ENCODE data around the gene PDE6D.
A peak's percentile ranks its signal among the peaks of the same experiment; 100 is the strongest.
"Not testable (repeated sequence)": the region's sequence is repeated elsewhere in the genome, so short reads cannot be mapped to it uniquely, and the experiment has no call there.

PDE6D gene

GRCh38 chr2:231720987-231721966 is 59.8 kb downstream of the PDE6D start:
- DNase-seq (ENCODE audit: low read depth in 3 of 3, low spot score in 1 of 3) = no peak

- DNase-seq (ENCODE audit: low read depth in 3 of 3, low spot score in 1 of 3) = no peak
Observed at GRCh38 chr2:231720292-231720986, 60.6 kb downstream of the PDE6D start.

- no peak for DNase-seq (ENCODE audit: low read depth in 3 of 3, low spot score in 1 of 3)
Observed at GRCh38 chr2:231718799-231719198, 62.3 kb downstream of the PDE6D start.

GRCh38 chr2:231717281-231718171 is 63.6 kb downstream of the PDE6D start:
- DNase-seq (ENCODE audit: low read depth in 3 of 3, low spot score in 1 of 3) = no peak

GRCh38 chr2:231716666-231717280 is 64.3 kb downstream of the PDE6D start:
- DNase-seq (ENCODE audit: low read depth in 3 of 3, low spot score in 1 of 3) = no peak

- no peak for DNase-seq (ENCODE audit: low read depth in 3 of 3, low spot score in 1 of 3)
Observed at GRCh38 chr2:231715988-231716616, 65.0 kb downstream of the PDE6D start.

GRCh38 chr2:231715499-231715837 is 65.6 kb downstream of the PDE6D start:
- DNase-seq (ENCODE audit: low read depth in 3 of 3, low spot score in 1 of 3) = no peak

GRCh38 chr2:231714639-231715498 is 66.2 kb downstream of the PDE6D start:
- DNase-seq (ENCODE audit: low read depth in 3 of 3, low spot score in 1 of 3) = peak in 2 of 3 donors; percentile 51 to 81

GRCh38 chr2:231713730-231714638 is 67.1 kb downstream of the PDE6D start:
- DNase-seq (ENCODE audit: low read depth in 3 of 3, low spot score in 1 of 3) = peak; percentile 79 to 90 (median 81)

- DNase-seq (ENCODE audit: low read depth in 3 of 3, low spot score in 1 of 3) = not testable (repeated sequence)
Observed at GRCh38 chr2:231713406-231713729, 67.7 kb downstream of the PDE6D start.

- DNase-seq (ENCODE audit: low read depth in 3 of 3, low spot score in 1 of 3) = peak in 1 of 3 donors; percentile 35
Observed at GRCh38 chr2:231712451-231713021, 68.5 kb downstream of the PDE6D start.

GRCh38 chr2:231711677-231712450 is 69.2 kb downstream of the PDE6D start:
- DNase-seq (ENCODE audit: low read depth in 3 of 3, low spot score in 1 of 3) = peak in 1 of 3 donors; percentile 16

- peak in 1 of 3 donors; percentile 18 for DNase-seq (ENCODE audit: low read depth in 3 of 3, low spot score in 1 of 3)
Observed at GRCh38 chr2:231710799-231711676, 70.0 kb downstream of the PDE6D start.

- DNase-seq (ENCODE audit: low read depth in 3 of 3, low spot score in 1 of 3) = peak; percentile 57 to 85 (median 74)
Observed at GRCh38 chr2:231709981-231710798, 70.9 kb downstream of the PDE6D start.

- DNase-seq (ENCODE audit: low read depth in 3 of 3, low spot score in 1 of 3) = peak in 1 of 3 donors; percentile 32
Observed at GRCh38 chr2:231709636-231709980, 71.5 kb downstream of the PDE6D start.

Data from stimulated activated CD4-positive, alpha-beta T cell treated with anti-CD3 and anti-CD28 coated beads, TNF-alpha, amount 100 ng/mL, for 1 hour (primary cell).